PFSK-1 (cell line): ENCODE data around the gene KIF3A.

Source experiments
- FOXP2 ChIP-seq: optimal IDR thresholded peaks from 2 replicates; pipeline ENCODE3; 2011; ENCODE audit warnings: borderline replicate concordance, control low read depth, inconsistent platforms; ENCODE audit not compliant: insufficient read depth; ENCODE audit errors: extremely low read length, extremely low read depth
- POLR2AphosphoS5 ChIP-seq: IDR thresholded peaks from 2 replicates; pipeline ENCODE4 v1.6.1; 2012; ENCODE audit warnings: low read depth, mild to moderate bottlenecking, control low read depth, low read length, moderate library complexity
- SIN3A ChIP-seq: IDR thresholded peaks from 2 replicates; pipeline ENCODE4 v1.6.1; 2012; ENCODE audit warnings: mild to moderate bottlenecking, low read length, moderate library complexity, borderline replicate concordance; ENCODE audit not compliant: insufficient read depth
- TAF1 ChIP-seq: IDR thresholded peaks from 2 replicates; pipeline ENCODE4 v1.6.1; 2012; ENCODE audit warnings: low read length, control low read depth, borderline replicate concordance; ENCODE audit not compliant: insufficient read depth
- TF ChIP-seq, protein P1 (sequence below), 2 experiments: IDR thresholded peaks; 2 replicates each; pipeline versions ENCODE4 v1.6.1 to v1.8.0; 2011 to 2012; ENCODE audit warnings: low read depth in 2 of 2, low read length in 2 of 2, control low read depth in 1 of 2, inconsistent platforms in 1 of 2, mild to moderate bottlenecking in 1 of 2, moderate library complexity in 1 of 2; ENCODE audit not compliant: insufficient read depth in 1 of 2

The KIF3A gene

DNA sequence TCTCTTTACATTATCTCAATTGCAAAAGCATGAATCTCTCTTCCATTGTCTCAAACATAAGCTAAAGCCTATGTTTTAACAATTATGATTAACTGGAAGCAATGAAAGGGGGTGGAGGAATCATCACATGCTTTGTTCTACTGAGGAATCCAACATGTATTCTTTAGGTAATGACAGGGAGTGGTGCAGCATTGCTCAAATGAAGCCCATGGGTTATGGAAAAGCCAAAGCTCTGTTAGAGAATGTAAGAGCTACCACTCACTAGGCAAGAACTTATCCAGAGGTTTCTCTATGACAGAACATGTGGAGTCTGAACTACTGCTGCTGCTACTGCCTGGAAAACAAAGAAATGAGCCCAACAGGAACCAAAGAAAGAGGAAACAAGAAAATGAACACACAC is 28.7 kb downstream of the KIF3A start:
- no peak for TF ChIP-seq POLR2AphosphoS5
- TF ChIP-seq FOXP2: no peak
- TF ChIP-seq TAF1: no peak
- TF ChIP-seq, protein P1, sequence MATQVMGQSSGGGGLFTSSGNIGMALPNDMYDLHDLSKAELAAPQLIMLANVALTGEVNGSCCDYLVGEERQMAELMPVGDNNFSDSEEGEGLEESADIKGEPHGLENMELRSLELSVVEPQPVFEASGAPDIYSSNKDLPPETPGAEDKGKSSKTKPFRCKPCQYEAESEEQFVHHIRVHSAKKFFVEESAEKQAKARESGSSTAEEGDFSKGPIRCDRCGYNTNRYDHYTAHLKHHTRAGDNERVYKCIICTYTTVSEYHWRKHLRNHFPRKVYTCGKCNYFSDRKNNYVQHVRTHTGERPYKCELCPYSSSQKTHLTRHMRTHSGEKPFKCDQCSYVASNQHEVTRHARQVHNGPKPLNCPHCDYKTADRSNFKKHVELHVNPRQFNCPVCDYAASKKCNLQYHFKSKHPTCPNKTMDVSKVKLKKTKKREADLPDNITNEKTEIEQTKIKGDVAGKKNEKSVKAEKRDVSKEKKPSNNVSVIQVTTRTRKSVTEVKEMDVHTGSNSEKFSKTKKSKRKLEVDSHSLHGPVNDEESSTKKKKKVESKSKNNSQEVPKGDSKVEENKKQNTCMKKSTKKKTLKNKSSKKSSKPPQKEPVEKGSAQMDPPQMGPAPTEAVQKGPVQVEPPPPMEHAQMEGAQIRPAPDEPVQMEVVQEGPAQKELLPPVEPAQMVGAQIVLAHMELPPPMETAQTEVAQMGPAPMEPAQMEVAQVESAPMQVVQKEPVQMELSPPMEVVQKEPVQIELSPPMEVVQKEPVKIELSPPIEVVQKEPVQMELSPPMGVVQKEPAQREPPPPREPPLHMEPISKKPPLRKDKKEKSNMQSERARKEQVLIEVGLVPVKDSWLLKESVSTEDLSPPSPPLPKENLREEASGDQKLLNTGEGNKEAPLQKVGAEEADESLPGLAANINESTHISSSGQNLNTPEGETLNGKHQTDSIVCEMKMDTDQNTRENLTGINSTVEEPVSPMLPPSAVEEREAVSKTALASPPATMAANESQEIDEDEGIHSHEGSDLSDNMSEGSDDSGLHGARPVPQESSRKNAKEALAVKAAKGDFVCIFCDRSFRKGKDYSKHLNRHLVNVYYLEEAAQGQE (IDR thresholded peaks at IDR 0.05; ENCODE audit: insufficient read depth in 1 of 2, low read depth in 2 of 2, low read length in 2 of 2): no peak
- TF ChIP-seq SIN3A: no peak

DNA sequence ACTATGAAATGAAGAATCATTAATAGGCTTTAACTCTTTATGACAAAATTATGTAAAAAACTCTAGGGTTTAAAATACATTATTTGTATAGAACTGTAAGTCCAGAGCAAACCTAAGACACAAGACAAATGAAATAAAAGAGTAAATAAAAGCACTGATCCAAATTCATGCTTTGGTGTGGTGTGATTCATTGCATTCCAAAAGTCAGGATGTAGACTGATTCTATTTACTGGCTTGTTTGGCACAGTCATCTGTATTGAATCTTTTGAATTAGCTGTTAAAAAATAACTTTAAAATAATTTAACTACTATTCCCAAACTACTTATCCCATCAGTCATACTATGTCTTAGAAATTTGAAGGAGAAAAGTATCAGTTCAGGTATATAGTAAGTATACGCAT is 32.5 kb downstream of the KIF3A start:
- TF ChIP-seq, protein P1 (IDR thresholded peaks at IDR 0.05; ENCODE audit: insufficient read depth in 1 of 2, low read depth in 2 of 2, low read length in 2 of 2): no peak
- TF ChIP-seq SIN3A (no peak), FOXP2 (no peak), POLR2AphosphoS5 (no peak), TAF1 (no peak)

DNA sequence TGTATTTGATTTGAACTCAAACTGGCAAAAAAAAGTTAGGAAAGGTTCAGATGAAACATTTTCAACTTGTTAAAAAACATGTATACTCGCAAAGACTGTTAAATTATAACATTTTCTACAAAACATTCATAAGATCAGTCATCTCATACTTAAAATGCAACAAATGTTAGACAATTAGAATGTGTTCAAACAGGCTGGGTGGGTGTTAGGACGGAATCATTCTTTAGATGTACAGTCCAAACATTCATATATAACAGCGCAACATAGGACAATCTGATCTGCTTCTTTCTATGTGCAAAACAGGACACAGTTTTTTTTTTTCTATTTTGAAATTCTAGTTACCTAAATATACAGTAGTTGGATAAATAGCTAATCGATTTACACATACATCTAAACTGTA is 41.4 kb downstream of the KIF3A start:
- no peak for TF ChIP-seq POLR2AphosphoS5
- no peak for TF ChIP-seq FOXP2

DNA sequence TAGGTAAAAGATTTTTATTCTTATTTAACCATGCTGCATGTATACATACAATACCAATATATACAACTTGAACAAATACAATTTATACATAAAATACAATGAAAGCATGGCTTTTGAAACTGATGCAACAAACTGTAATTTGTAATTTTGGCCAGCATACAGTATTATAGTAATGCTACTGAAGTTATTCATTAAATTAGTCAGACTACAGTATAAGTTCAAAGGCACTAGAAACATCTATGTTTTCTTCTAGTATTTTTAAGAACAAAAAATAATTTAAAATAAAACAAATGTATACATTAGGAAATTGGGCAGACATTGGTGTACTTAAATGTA is 44.7 kb downstream of the KIF3A start:
- no peak for TF ChIP-seq POLR2AphosphoS5
- TF ChIP-seq, protein P1 (IDR thresholded peaks at IDR 0.05; ENCODE audit: insufficient read depth in 1 of 2, low read depth in 2 of 2, low read length in 2 of 2): no peak
- no peak for TF ChIP-seq TAF1
- no peak for TF ChIP-seq SIN3A
- no peak for TF ChIP-seq FOXP2

DNA sequence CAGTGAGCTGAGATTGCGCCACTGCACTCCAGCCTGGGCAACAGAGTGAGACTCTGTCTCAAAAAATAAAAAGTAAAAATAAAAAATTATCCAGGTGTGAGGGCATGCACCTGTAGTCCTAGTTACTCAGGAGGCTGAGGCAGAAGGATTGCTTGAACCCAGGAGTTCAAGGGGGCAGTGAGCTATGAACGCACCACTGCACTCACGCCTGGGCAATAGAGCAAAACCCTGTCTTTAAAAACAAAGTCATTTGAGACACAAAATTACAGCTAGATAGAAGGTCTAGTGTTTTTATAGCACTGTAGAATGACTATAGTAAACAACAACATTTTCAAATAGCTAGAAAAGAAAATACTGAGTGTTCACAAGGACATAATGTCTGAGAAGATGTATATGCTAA is 47.2 kb downstream of the KIF3A start:
- TF ChIP-seq FOXP2 (no peak), TAF1 (no peak), POLR2AphosphoS5 (no peak), SIN3A (no peak)
- TF ChIP-seq, protein P1 (IDR thresholded peaks at IDR 0.05; ENCODE audit: insufficient read depth in 1 of 2, low read depth in 2 of 2, low read length in 2 of 2): no peak
